ENCODE data around the gene PBX3. TPM values are rescaled to one million over a fixed set of nuclear protein-coding genes. Genes with fewer than 3 reads are reported as not detected.

Gene PBX3
- total RNA-seq, 1 experiment from 2014 or later, result 8.8 TPM

DNA sequence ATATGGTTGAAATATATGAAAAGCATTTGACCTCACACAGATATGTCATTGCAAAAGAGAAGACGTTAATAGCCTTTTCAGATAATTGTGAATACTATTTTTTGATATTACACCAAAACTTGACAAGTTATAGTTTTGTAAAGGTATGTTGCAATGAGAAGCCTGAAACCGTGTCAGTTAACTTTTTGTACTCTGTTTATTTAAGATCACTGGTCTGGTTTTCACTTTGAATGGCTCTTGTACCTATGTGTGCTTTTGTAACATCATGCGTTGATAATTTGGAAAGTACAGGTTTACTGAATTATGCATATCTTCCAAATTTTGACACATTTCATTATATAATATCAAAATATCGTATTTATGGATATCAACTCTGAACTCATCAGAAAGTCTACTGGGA, 177.2 kb downstream of the PBX3 start:
- Histone ChIP-seq H3K27me3 (ENCODE audit: low read length) (no peaks in the 10 kb centered on the region), H2AFZ (ENCODE audit: low read length) (no peak overlapping the region), H3K4me3 (ENCODE audit: low read length) (no peak overlapping the region), H3K36me3 (ENCODE audit: insufficient read depth, low read length) (no peaks in the 10 kb centered on the region), H4K20me1 (ENCODE audit: insufficient read depth, low read depth, low read length) (no peaks in the 10 kb centered on the region), H3K27ac (ENCODE audit: low read length) (no peak overlapping the region), H3K4me2 (ENCODE audit: low read depth, low read length, poor library complexity, severe bottlenecking) (no peak overlapping the region), H3K9me3 (ENCODE audit: low read length) (no peaks in the 10 kb centered on the region), H3K9ac (ENCODE audit: low read length) (no peak overlapping the region), H3K9me2 (replicated peaks; ENCODE audit: insufficient read depth, low read length) (no peaks in the 10 kb centered on the region), H3K4me1 (ENCODE audit: low read length) (no peaks in the 10 kb centered on the region), H3K79me2 (ENCODE audit: low read length) (no peaks in the 10 kb centered on the region)
- no peak for DNase-seq

DNA sequence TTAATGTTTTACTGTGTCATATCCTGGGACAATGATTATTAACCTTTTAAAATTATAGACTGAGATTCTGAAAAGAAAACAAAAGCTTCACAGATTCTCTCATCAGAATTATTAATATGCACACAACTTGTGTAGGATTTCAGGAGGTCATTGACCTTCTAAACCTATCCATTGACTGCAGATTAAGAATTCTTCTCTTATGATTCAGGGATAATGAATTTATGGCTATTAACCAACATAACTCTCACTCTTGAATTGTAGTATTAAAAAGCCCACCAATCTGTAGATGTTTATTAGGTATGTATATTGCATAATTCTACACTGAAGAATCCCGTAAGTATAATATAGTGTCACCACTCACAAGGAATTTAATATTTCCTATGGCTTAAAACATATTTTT, 179.8 kb downstream of the PBX3 start:
- H3K4me3 ChIP-seq (ENCODE audit: low read length), result no peak overlapping the region

DNA sequence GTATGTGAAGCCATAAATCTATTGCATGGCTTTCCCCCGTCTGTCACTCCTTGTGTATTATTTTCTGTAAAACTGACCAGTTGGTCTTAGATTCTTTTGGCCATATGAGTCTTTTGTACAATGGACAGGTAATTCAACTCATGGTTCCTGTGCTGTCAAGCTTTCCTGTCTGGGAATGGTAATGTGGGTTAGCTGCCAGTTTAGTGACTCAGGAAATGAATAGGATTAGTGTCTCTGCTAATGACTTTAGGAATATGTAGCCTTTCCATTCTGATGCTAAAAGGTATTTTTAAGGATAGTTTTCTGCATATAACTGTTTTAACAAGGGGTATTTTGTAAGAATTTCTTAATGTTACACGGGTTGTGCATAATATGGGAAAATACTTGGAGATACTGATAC, 182.7 kb downstream of the PBX3 start:
- H2AFZ ChIP-seq (ENCODE audit: low read length), result no peak overlapping the region
- H3K4me2 ChIP-seq (ENCODE audit: low read depth, low read length, poor library complexity, severe bottlenecking), result no peak overlapping the region
- no peak overlapping the region for H3K4me3 ChIP-seq (ENCODE audit: low read length)
- H3K9me2 ChIP-seq (replicated peaks; ENCODE audit: insufficient read depth, low read length), result no peaks in the 10 kb centered on the region
- H4K20me1 ChIP-seq (ENCODE audit: insufficient read depth, low read depth, low read length), result no peaks in the 10 kb centered on the region
- H3K79me2 ChIP-seq (ENCODE audit: low read length), result no peaks in the 10 kb centered on the region
- H3K27me3 ChIP-seq (ENCODE audit: low read length), result 0 out of 2 replicates have a peak, but pooled peaks cover 3% of the 10 kb centered on the region
- H3K4me1 ChIP-seq (ENCODE audit: low read length), result no peaks in the 10 kb centered on the region
- no peak overlapping the region for H3K27ac ChIP-seq (ENCODE audit: low read length)
- DNase-seq, result no peak
- H3K36me3 ChIP-seq (ENCODE audit: insufficient read depth, low read length), result no peaks in the 10 kb centered on the region
- H3K9ac ChIP-seq (ENCODE audit: low read length), result no peak overlapping the region
- no peaks in the 10 kb centered on the region for H3K9me3 ChIP-seq (ENCODE audit: low read length)

More for the DNA sequence above, 179.8 kb downstream of the PBX3 start:
- Histone ChIP-seq H3K36me3 (ENCODE audit: insufficient read depth, low read length) (no peaks in the 10 kb centered on the region), H2AFZ (ENCODE audit: low read length) (no peak overlapping the region), H3K4me2 (ENCODE audit: low read depth, low read length, poor library complexity, severe bottlenecking) (no peak overlapping the region), H3K4me1 (ENCODE audit: low read length) (no peaks in the 10 kb centered on the region), H3K27me3 (ENCODE audit: low read length) (no peaks in the 10 kb centered on the region), H3K9me3 (ENCODE audit: low read length) (no peaks in the 10 kb centered on the region), H4K20me1 (ENCODE audit: insufficient read depth, low read depth, low read length) (no peaks in the 10 kb centered on the region), H3K79me2 (ENCODE audit: low read length) (no peaks in the 10 kb centered on the region), H3K9ac (ENCODE audit: low read length) (no peak overlapping the region), H3K27ac (ENCODE audit: low read length) (no peak overlapping the region), H3K9me2 (replicated peaks; ENCODE audit: insufficient read depth, low read length) (no peaks in the 10 kb centered on the region)
- no peak for DNase-seq

DNA sequence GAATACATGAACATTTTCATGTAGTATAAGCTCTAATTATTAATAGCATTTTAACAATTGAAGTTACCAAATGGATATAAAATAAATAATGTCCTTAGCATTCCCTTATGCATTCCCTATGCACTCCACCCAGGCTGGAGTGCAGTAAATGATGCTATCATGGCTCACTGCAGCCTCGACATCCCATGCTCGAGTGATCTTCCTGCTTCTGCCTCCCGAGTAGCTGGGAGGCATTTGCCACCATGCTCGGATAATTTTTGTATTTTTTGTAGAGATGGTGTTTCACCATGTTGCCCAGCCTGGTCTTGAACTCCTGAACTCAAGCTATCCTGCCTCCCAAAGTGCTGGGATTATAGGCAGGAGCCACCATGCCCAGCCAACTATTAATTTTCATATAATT, 184.0 kb downstream of the PBX3 start:
- H3K9me3 ChIP-seq (ENCODE audit: low read length), result no peaks in the 10 kb centered on the region
- H3K36me3 ChIP-seq (ENCODE audit: insufficient read depth, low read length), result no peaks in the 10 kb centered on the region
- no peak overlapping the region for H3K4me3 ChIP-seq (ENCODE audit: low read length)
- H2AFZ ChIP-seq (ENCODE audit: low read length), result no peak overlapping the region
- no peaks in the 10 kb centered on the region for H4K20me1 ChIP-seq (ENCODE audit: insufficient read depth, low read depth, low read length)
- no peaks in the 10 kb centered on the region for H3K79me2 ChIP-seq (ENCODE audit: low read length)
- H3K9ac ChIP-seq (ENCODE audit: low read length), result no peak overlapping the region
- H3K27ac ChIP-seq (ENCODE audit: low read length), result no peak overlapping the region
- 0 out of 2 replicates have a peak, but pooled peaks cover 3% of the 10 kb centered on the region for H3K27me3 ChIP-seq (ENCODE audit: low read length)
- no peak for DNase-seq
- H3K4me2 ChIP-seq (ENCODE audit: low read depth, low read length, poor library complexity, severe bottlenecking), result no peak overlapping the region
- H3K4me1 ChIP-seq (ENCODE audit: low read length), result no peaks in the 10 kb centered on the region
- H3K9me2 ChIP-seq (replicated peaks; ENCODE audit: insufficient read depth, low read length), result no peaks in the 10 kb centered on the region

DNA sequence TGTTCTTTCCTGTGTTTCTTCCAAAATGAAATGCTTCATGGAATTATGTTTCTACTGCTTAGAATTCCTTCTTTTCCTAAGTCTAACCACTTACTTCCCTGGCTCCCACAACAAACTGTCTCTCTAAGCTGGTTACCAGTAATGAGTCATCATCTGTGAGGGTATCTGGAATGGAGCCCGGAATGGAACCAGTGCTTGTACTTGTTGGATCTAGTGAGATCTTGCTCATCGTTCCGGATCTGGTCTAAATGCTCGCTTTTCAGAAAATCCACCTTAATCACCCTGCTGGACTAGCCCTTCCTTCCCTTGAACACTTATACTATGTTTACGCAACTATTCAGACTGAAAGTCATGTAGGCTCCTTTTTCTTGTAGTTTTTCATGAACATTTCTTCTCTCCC, 184.8 kb downstream of the PBX3 start:
- H3K27ac ChIP-seq (ENCODE audit: low read length), result no peak overlapping the region
- H3K4me2 ChIP-seq (ENCODE audit: low read depth, low read length, poor library complexity, severe bottlenecking), result no peak overlapping the region
- 0 out of 2 replicates have a peak, but pooled peaks cover 3% of the 10 kb centered on the region for H3K27me3 ChIP-seq (ENCODE audit: low read length)
- no peaks in the 10 kb centered on the region for H4K20me1 ChIP-seq (ENCODE audit: insufficient read depth, low read depth, low read length)
- no peak overlapping the region for H3K9ac ChIP-seq (ENCODE audit: low read length)
- H3K4me3 ChIP-seq (ENCODE audit: low read length), result no peak overlapping the region
- no peak overlapping the region for H2AFZ ChIP-seq (ENCODE audit: low read length)
- H3K36me3 ChIP-seq (ENCODE audit: insufficient read depth, low read length), result no peaks in the 10 kb centered on the region
- H3K4me1 ChIP-seq (ENCODE audit: low read length), result no peaks in the 10 kb centered on the region
- no peaks in the 10 kb centered on the region for H3K79me2 ChIP-seq (ENCODE audit: low read length)
- H3K9me2 ChIP-seq (replicated peaks; ENCODE audit: insufficient read depth, low read length), result no peaks in the 10 kb centered on the region
- no peak for DNase-seq
- H3K9me3 ChIP-seq (ENCODE audit: low read length), result no peaks in the 10 kb centered on the region

DNA sequence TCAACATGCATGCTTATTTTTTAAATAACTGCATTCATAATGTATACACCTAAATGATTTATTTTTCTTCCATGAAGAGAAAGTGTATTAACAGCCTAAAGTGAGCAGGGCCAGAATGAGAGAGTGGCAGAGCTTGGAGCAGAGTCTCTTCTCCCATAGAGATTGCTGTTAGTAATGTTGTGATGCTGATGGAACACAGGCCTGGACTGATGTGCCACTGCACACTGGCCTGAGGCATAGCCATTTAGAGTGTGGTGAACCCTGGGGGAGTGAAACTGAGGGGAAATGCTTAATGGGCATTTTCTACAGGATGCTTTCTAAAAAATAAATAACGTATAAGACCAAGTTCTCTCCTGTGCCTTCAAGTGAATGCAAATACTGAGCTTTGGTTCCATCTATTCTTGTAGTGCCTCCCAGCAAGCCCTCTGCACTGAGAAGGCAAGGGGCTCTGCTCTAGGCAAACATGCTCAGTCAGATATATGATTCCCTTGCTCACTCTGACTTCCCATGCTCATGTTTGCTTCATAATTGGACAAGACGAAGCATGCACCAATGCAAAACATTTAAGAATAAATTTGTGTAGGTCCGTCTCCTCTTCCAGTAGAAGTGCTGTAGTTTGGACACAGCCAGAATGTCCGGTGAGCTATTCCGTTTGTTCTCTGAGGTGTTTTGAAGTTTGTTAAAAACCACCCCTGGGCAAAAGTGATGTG, 185.7 kb downstream of the PBX3 start:
- Histone ChIP-seq H3K79me2 (ENCODE audit: low read length) (no peaks in the 10 kb centered on the region), H3K36me3 (ENCODE audit: insufficient read depth, low read length) (no peaks in the 10 kb centered on the region), H3K4me1 (ENCODE audit: low read length) (no peaks in the 10 kb centered on the region), H3K27ac (ENCODE audit: low read length) (no peak overlapping the region), H3K9me3 (ENCODE audit: low read length) (no peaks in the 10 kb centered on the region), H3K4me2 (ENCODE audit: low read depth, low read length, poor library complexity, severe bottlenecking) (no peak overlapping the region), H2AFZ (ENCODE audit: low read length) (no peak overlapping the region), H3K9ac (ENCODE audit: low read length) (no peak overlapping the region), H4K20me1 (ENCODE audit: insufficient read depth, low read depth, low read length) (no peaks in the 10 kb centered on the region), H3K4me3 (ENCODE audit: low read length) (no peak overlapping the region), H3K27me3 (ENCODE audit: low read length) (0 out of 2 replicates have a peak, but pooled peaks cover 3% of the 10 kb centered on the region), H3K9me2 (replicated peaks; ENCODE audit: insufficient read depth, low read length) (no peaks in the 10 kb centered on the region)
- DNase-seq, result no peak

DNA sequence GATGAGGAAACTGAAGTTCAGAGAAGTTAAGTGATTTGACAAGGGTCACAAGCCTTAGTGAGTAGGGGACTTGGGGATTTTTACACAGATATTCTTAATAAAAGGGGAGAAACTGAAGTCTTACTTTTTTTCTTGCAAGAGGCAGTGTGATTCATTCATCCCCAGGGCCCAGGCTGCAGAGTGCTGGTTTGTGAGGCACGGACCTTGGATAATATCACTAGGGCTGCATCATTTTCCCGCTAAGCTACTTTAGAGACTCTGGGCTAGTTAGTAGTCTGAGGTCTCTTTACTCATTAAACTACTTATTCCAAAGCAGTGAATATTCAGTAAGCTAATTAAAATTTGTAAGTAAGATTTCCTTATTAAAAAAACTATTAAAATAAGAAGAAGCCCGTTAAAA, 195.0 kb downstream of the PBX3 start:
- no peaks in the 10 kb centered on the region for H3K9me3 ChIP-seq (ENCODE audit: low read length)
- no peak for DNase-seq
- H3K36me3 ChIP-seq (ENCODE audit: insufficient read depth, low read length), result no peaks in the 10 kb centered on the region

DNA sequence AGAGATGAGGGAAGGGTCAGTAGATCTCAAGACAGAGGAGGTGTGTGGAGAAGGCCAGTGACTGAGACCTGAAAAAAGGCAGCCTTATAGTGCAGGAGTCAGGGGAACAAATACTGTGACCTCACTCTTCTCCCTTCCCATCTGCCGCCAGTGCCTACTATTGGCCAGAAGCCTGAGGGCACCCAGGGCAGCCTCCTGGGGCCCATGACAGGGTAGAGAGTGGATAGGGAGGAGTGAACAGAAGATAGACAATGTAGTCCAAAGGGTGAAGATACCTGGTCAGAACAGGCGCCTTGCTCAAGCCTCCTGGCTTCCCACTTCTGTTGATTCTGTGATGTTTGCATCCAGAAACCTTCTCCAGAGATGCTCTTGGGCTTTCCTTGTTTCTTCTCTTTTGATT, 196.7 kb downstream of the PBX3 start:
- Histone ChIP-seq H3K27me3 (ENCODE audit: low read length) (no peaks in the 10 kb centered on the region), H3K36me3 (ENCODE audit: insufficient read depth, low read length) (no peaks in the 10 kb centered on the region), H3K9me2 (replicated peaks; ENCODE audit: insufficient read depth, low read length) (no peaks in the 10 kb centered on the region), H3K4me3 (ENCODE audit: low read length) (no peak overlapping the region), H2AFZ (ENCODE audit: low read length) (no peak overlapping the region), H3K9me3 (ENCODE audit: low read length) (no peaks in the 10 kb centered on the region), H4K20me1 (ENCODE audit: insufficient read depth, low read depth, low read length) (no peaks in the 10 kb centered on the region), H3K4me1 (ENCODE audit: low read length) (no peaks in the 10 kb centered on the region), H3K9ac (ENCODE audit: low read length) (no peak overlapping the region), H3K27ac (ENCODE audit: low read length) (no peak overlapping the region), H3K79me2 (ENCODE audit: low read length) (no peaks in the 10 kb centered on the region), H3K4me2 (ENCODE audit: low read depth, low read length, poor library complexity, severe bottlenecking) (no peak overlapping the region)
- DNase-seq, result no peak

More for the DNA sequence above, 195.0 kb downstream of the PBX3 start:
- Histone ChIP-seq H3K79me2 (ENCODE audit: low read length) (no peaks in the 10 kb centered on the region), H3K9ac (ENCODE audit: low read length) (no peak overlapping the region), H3K9me2 (replicated peaks; ENCODE audit: insufficient read depth, low read length) (no peaks in the 10 kb centered on the region), H3K27ac (ENCODE audit: low read length) (no peak overlapping the region), H2AFZ (ENCODE audit: low read length) (no peak overlapping the region), H3K27me3 (ENCODE audit: low read length) (no peaks in the 10 kb centered on the region), H4K20me1 (ENCODE audit: insufficient read depth, low read depth, low read length) (no peaks in the 10 kb centered on the region), H3K4me2 (ENCODE audit: low read depth, low read length, poor library complexity, severe bottlenecking) (no peak overlapping the region), H3K4me3 (ENCODE audit: low read length) (no peak overlapping the region), H3K4me1 (ENCODE audit: low read length) (no peaks in the 10 kb centered on the region)

Measured in Karpas-422 (cell line).